ENCODE measurements around the gene TJP1. TPM values are rescaled to one million over a fixed set of nuclear protein-coding genes. Genes with fewer than 3 reads are reported as not detected.

Gene TJP1
- polyA plus RNA-seq, 1 experiment: 42.5 TPM

DNA sequence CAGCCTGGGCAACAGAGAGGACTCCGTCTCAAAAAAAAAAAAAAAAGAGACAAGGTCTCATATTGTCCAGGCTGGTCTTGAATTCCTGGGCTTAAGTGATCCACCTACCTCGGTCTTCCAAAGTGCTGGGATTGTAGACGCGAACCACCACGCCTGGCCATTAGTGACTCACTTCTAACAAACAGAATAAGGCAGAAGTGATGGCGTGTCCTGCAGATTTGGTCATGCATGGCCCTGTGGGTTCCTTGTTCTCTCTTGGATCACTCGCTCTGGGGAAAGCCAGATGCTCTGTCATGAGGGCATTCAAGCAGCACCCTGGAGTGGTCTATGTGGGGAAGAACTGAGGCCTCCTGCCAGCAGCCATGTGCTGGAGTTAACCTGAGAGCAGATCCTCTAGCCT, 27.4 kb upstream of the TJP1 start:
- no peak for DNase-seq (ENCODE audit: low read depth)
- ChIA-PET POLR2A (no interaction called here), CTCF (no interaction called here)
- H3K36me3 ChIP-seq (ENCODE audit: control insufficient read depth, insufficient read depth, low read length): no peaks in the 10 kb centered on the region
- no peaks in the 10 kb centered on the region for H3K27me3 ChIP-seq (ENCODE audit: control insufficient read depth, insufficient read depth, low read length)
- no peak overlapping the region for H3K4me3 ChIP-seq (ENCODE audit: low read depth, low read length)
- TF ChIP-seq, protein P1, sequence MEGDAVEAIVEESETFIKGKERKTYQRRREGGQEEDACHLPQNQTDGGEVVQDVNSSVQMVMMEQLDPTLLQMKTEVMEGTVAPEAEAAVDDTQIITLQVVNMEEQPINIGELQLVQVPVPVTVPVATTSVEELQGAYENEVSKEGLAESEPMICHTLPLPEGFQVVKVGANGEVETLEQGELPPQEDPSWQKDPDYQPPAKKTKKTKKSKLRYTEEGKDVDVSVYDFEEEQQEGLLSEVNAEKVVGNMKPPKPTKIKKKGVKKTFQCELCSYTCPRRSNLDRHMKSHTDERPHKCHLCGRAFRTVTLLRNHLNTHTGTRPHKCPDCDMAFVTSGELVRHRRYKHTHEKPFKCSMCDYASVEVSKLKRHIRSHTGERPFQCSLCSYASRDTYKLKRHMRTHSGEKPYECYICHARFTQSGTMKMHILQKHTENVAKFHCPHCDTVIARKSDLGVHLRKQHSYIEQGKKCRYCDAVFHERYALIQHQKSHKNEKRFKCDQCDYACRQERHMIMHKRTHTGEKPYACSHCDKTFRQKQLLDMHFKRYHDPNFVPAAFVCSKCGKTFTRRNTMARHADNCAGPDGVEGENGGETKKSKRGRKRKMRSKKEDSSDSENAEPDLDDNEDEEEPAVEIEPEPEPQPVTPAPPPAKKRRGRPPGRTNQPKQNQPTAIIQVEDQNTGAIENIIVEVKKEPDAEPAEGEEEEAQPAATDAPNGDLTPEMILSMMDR (IDR thresholded peaks at IDR 0.05; ENCODE audit: insufficient read depth, low read depth, low read length): no peak

DNA sequence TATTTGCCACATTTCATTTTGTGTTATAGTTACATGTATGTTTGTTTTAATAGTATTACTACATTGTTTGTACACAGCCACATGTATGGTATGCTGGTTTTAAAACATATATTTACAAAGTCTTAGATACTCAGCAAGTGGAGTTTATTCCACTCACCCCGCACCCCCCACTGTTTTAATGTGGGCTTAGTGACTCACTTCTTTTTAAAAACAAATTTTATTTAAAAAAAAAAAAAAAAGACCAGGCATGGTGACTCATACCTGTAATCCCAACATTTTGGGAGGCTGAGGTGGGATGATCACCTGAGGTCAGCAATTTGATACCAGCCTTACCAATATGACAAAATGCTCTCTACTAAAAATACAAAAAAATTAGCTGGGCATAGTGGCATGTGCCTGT, 26.9 kb upstream of the TJP1 start:
- no peak for DNase-seq (ENCODE audit: low read depth)
- TF ChIP-seq, protein P1 (IDR thresholded peaks at IDR 0.05; ENCODE audit: insufficient read depth, low read depth, low read length): no peak
- no peaks in the 10 kb centered on the region for H3K36me3 ChIP-seq (ENCODE audit: control insufficient read depth, insufficient read depth, low read length)
- CTCF ChIA-PET: no interaction called here
- POLR2A ChIA-PET: no interaction called here
- no peaks in the 10 kb centered on the region for H3K27me3 ChIP-seq (ENCODE audit: control insufficient read depth, insufficient read depth, low read length)
- no peak overlapping the region for H3K4me3 ChIP-seq (ENCODE audit: low read depth, low read length)

DNA sequence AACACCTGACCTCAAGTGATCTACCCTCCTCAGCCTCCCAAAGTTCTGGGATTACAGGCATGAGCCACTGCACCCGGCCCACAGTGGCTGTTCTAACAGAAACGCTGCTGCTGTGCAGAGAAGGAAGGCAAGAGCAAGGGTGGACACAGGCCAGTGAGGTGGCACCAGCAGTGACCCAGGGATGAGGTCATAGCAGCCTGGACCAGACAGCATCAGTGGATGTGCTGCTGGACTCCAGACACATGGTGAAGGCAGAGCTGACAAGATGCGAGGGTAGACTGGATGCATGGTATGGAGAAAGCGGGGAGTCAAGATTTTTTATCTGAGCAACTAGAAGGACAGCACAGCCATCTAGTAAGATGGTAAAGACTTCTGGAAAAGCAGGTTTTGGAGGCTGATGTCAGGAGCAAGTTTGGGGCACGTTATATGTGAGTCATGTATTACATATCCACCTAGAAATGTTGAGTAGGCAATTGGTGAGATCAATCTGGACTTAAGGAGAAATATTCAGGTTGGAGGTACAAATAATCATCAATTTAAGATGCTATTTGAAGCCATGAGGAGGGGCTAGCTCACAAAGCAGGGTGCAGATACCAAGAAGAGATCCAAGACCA, 22.1 kb upstream of the TJP1 start:
- ChIA-PET CTCF (no interaction called here), POLR2A (no interaction called here)
- H3K36me3 ChIP-seq (ENCODE audit: control insufficient read depth, insufficient read depth, low read length): no peaks in the 10 kb centered on the region
- TF ChIP-seq, protein P1 (IDR thresholded peaks at IDR 0.05; ENCODE audit: insufficient read depth, low read depth, low read length): no peak
- no peak for DNase-seq (ENCODE audit: low read depth)
- H3K27me3 ChIP-seq (ENCODE audit: control insufficient read depth, insufficient read depth, low read length): no peaks in the 10 kb centered on the region
- no peak overlapping the region for H3K4me3 ChIP-seq (ENCODE audit: low read depth, low read length)

DNA sequence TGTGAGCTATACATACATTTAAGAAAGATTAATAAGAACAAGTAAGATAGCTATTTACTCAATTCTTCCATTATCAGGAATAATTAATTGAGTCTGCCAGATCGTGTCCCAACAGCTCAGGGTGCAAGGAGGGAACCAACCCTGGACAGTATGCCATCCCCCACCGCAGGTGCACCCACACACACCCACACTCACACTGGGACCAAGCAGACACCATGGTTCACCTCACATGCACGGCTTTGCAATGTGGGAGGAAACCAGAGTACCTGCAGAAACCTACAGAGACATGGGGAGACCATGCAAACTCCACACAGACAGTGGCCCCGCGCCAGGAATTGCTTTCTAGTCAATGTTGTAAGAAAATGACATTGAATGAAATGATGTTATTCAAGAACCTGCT, 20.0 kb upstream of the TJP1 start:
- Histone ChIP-seq H3K4me3 (ENCODE audit: low read depth, low read length) (no peak overlapping the region), H3K27me3 (ENCODE audit: control insufficient read depth, insufficient read depth, low read length) (no peaks in the 10 kb centered on the region), H3K36me3 (ENCODE audit: control insufficient read depth, insufficient read depth, low read length) (no peaks in the 10 kb centered on the region)
- no peak for DNase-seq (ENCODE audit: low read depth)
- TF ChIP-seq, protein P1 (IDR thresholded peaks at IDR 0.05; ENCODE audit: insufficient read depth, low read depth, low read length): no peak
- ChIA-PET POLR2A (no interaction called here), CTCF (no interaction called here)

DNA sequence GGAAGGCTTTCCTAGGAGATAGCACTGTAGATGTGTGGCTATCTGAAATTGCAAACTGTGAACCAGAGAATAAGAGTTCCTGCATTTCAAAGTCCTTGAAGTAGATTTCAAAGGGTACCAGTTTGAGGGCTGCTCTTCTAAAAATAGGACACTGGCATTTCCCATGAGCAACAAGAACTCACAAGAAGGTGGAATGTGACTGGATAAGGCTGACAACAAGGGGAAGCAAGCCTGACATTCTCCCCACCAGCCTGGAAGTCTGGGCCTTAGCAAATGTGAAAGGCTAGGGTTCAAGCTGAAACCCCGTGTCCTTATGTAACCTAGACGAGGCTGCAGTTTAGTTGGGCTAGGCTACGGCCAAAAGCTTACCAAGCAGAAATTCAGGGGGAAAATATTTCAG, 18.7 kb upstream of the TJP1 start:
- Histone ChIP-seq H3K36me3 (ENCODE audit: control insufficient read depth, insufficient read depth, low read length) (no peaks in the 10 kb centered on the region), H3K4me3 (ENCODE audit: low read depth, low read length) (no peak overlapping the region), H3K27me3 (ENCODE audit: control insufficient read depth, insufficient read depth, low read length) (no peaks in the 10 kb centered on the region)
- ChIA-PET POLR2A (no interaction called here), CTCF (no interaction called here)
- DNase-seq (ENCODE audit: low read depth): no peak
- TF ChIP-seq, protein P1 (IDR thresholded peaks at IDR 0.05; ENCODE audit: insufficient read depth, low read depth, low read length): no peak
